Esophagus squamous epithelium (tissue), 5 donors: ENCODE measurements around the gene CACNA1D. TPM values are rescaled to one million over a fixed set of nuclear protein-coding genes. Genes with fewer than 3 reads are reported as not detected.

Source experiments
- DNase-seq: peaks from one replicate; lab custom pipeline; 2025; lab: John Stamatoyannopoulos, UW
- H3K27ac ChIP-seq, 4 donors: fragments of 200-600 bp; sonication (generic); one replicate each; pipeline ENCODE4 v1.5.1; 2016 to 2019; ENCODE audit warnings: mild to moderate bottlenecking in 1 of 4
- H3K27me3 ChIP-seq, 4 donors: fragments of 200-600 bp; sonication (generic); 1 replicate in 3 of 4; 2 replicates in 1 of 4; pipeline versions ENCODE4 v1.5.1 to v1.6.0; 2017 to 2021; ENCODE audit warnings: antibody characterized with exemption in 1 of 4
- H3K36me3 ChIP-seq, 3 donors: fragments of 200-600 bp; sonication (generic); one replicate each; pipeline ENCODE4 v1.5.1; 2016 to 2019
- H3K4me1 ChIP-seq, 3 donors: fragments of 200-600 bp; sonication (generic); one replicate each; pipeline ENCODE4 v1.5.1; 2017 to 2019
- H3K4me3 ChIP-seq, 4 donors: fragments of 200-600 bp; sonication (generic); 1 replicate in 3 of 4; 2 replicates in 1 of 4; pipeline ENCODE4 v1.5.1; 2016 to 2019; ENCODE audit warnings: mild to moderate bottlenecking in 2 of 4, moderate library complexity in 1 of 4
- H3K9me3 ChIP-seq, 3 donors: fragments of 200-600 bp; sonication (generic); one replicate each; pipeline ENCODE4 v1.5.1; 2016 to 2019
- CTCF ChIP-seq, 6 experiments: fragments of 450-650 bp in 4 of 6; fragments of 200-600 bp in 2 of 6; sonication (generic) in 2 of 6; IDR thresholded peaks; one replicate each; pipeline ENCODE4 v1.5.1; 2016 to 2019; ENCODE audit warnings: antibody characterized with exemption in 6 of 6, mild to moderate bottlenecking in 4 of 6, moderate library complexity in 4 of 6
- POLR2A ChIP-seq, 4 donors: fragments of 450-650 bp; IDR thresholded peaks; one replicate each; pipeline ENCODE4 v1.6.1; 2017; ENCODE audit warnings: antibody characterized with exemption in 4 of 4, mild to moderate bottlenecking in 4 of 4, moderate library complexity in 3 of 4
- WGBS, 2 donors: methylation state at CpG; one replicate each; pipeline ENCODE4 v1.1.5; 2018; 5-methylcytosine and 5-hydroxymethylcytosine counted together
- intact Hi-C: fragments of 100-400 bp; cut with DNase I; formaldehyde crosslinking; loops from one replicate; pipeline ENCODE4 v1.15.0; 2022
- total RNA-seq, 4 donors: library from RNA; depleted of rRNA; stranded (reverse); fragments of >200 nt; gene quantifications; one replicate each; pipeline ENCODE4 v1.1.0, GENCODE V29; 2016
- donor health status: DM: yes; HTN: yes; CAD: no.

The CACNA1D gene
- total RNA-seq, 4 donors from 2014 or later: 0.56 to 4.5 (median 3.1) TPM

- no peaks in the 10 kb centered on the region for H3K36me3 ChIP-seq
- H3K4me1 ChIP-seq: no peaks in the 10 kb centered on the region
- no peaks in the 10 kb centered on the region for H3K9me3 ChIP-seq
- no peak overlapping the region for H3K4me3 ChIP-seq
- intact Hi-C loops: no loop called here
- H3K27ac ChIP-seq: no peak overlapping the region
- TF ChIP-seq CTCF (IDR thresholded peaks at IDR 0.05): no peak
- no peak for TF ChIP-seq POLR2A (IDR thresholded peaks at IDR 0.05)
- H3K27me3 ChIP-seq: peaks cover 0 to 9% (median 0%) of the 10 kb centered on the region in 4 donors
- no peak for DNase-seq
These were observed 12.3 kb downstream of the CACNA1D start for GRCh38 chr3:53506763-53507145.

GRCh38 chr3:53509494-53509893, 15.1 kb downstream of the CACNA1D start:
- no peak for DNase-seq
- 71 to 83% methylated on average over 4 to 9 of the region's 9 CpGs for WGBS, 2 donors
- no peak overlapping the region for H3K27ac ChIP-seq
- no peak overlapping the region for H3K4me3 ChIP-seq
- TF ChIP-seq CTCF (IDR thresholded peaks at IDR 0.05) (no peak), POLR2A (IDR thresholded peaks at IDR 0.05) (no peak)
- H3K36me3 ChIP-seq: no peaks in the 10 kb centered on the region
- no peaks in the 10 kb centered on the region for H3K4me1 ChIP-seq
- intact Hi-C loops: no loop called here
- peaks cover 0 to 9% (median 0%) of the 10 kb centered on the region in 4 donors for H3K27me3 ChIP-seq
- no peaks in the 10 kb centered on the region for H3K9me3 ChIP-seq

- no peak for DNase-seq
- Histone ChIP-seq H3K4me3 (no peak overlapping the region), H3K27ac (no peak overlapping the region), H3K36me3 (no peaks in the 10 kb centered on the region), H3K27me3 (peaks cover 0 to 9% (median 0%) of the 10 kb centered on the region in 4 donors), H3K9me3 (no peaks in the 10 kb centered on the region), H3K4me1 (no peaks in the 10 kb centered on the region)
- no peak for TF ChIP-seq CTCF (IDR thresholded peaks at IDR 0.05)
- TF ChIP-seq POLR2A (IDR thresholded peaks at IDR 0.05): no peak
- WGBS, 2 donors: 48 to 67% methylated on average over 3 of the region's 3 CpGs
- intact Hi-C loops: no loop called here
These were observed 16.1 kb downstream of the CACNA1D start for GRCh38 chr3:53510508-53510907.

- Histone ChIP-seq H3K27me3 (peaks cover 0 to 7% (median 0%) of the 10 kb centered on the region in 4 donors), H3K27ac (no peak overlapping the region), H3K36me3 (no peaks in the 10 kb centered on the region), H3K4me1 (no peaks in the 10 kb centered on the region), H3K9me3 (no peaks in the 10 kb centered on the region), H3K4me3 (no peak overlapping the region)
- DNase-seq: no peak
- intact Hi-C loops: no loop called here
- 81 to 82% methylated on average over 9 to 13 of the region's 13 CpGs for WGBS, 2 donors
- TF ChIP-seq CTCF (IDR thresholded peaks at IDR 0.05): no peak
- TF ChIP-seq POLR2A (IDR thresholded peaks at IDR 0.05): no peak
These were observed 16.8 kb downstream of the CACNA1D start for GRCh38 chr3:53511246-53511645.

GRCh38 chr3:53513556-53514190, 19.3 kb downstream of the CACNA1D start:
- Histone ChIP-seq H3K36me3 (no peaks in the 10 kb centered on the region), H3K27ac (no peak overlapping the region), H3K4me1 (peaks cover 0 to 9% (median 0%) of the 10 kb centered on the region in 3 donors), H3K4me3 (no peak overlapping the region), H3K9me3 (no peaks in the 10 kb centered on the region), H3K27me3 (peaks cover 0 to 4% (median 0%) of the 10 kb centered on the region in 4 donors)
- intact Hi-C loops: no loop called here
- WGBS, 2 donors: 81 to 84% methylated on average over 6 to 7 of the region's 7 CpGs
- TF ChIP-seq CTCF (IDR thresholded peaks at IDR 0.05) (peak in 2 of 6 experiments; percentile 7 to 44), POLR2A (IDR thresholded peaks at IDR 0.05) (no peak)
- DNase-seq: no peak
